ENCODE measurements around the gene PABPC1L.

PABPC1L gene

GRCh38 chr20:44967207-44967807 is 57.4 kb downstream of the PABPC1L start:
- no peak for DNase-seq

GRCh38 chr20:44969300-44969894 is 59.5 kb downstream of the PABPC1L start:
- no peak for DNase-seq

GRCh38 chr20:44970243-44970757 is 60.4 kb downstream of the PABPC1L start:
- no peak for DNase-seq

GRCh38 chr20:44973053-44973452 is 63.2 kb downstream of the PABPC1L start:
- no peak for DNase-seq

GRCh38 chr20:44976698-44977097 is 66.8 kb downstream of the PABPC1L start:
- no peak for DNase-seq

GRCh38 chr20:44979090-44979621 is 69.3 kb downstream of the PABPC1L start:
- DNase-seq: no peak

GRCh38 chr20:44981736-44982406 is 72.0 kb downstream of the PABPC1L start:
- no peak for DNase-seq

GRCh38 chr20:44983093-44983674 is 73.3 kb downstream of the PABPC1L start:
- no peak for DNase-seq

- DNase-seq: no peak
These were observed 78.8 kb downstream of the PABPC1L start for GRCh38 chr20:44988631-44989171.
